ENCODE results near the gene MTM1.

The MTM1 gene

DNA sequence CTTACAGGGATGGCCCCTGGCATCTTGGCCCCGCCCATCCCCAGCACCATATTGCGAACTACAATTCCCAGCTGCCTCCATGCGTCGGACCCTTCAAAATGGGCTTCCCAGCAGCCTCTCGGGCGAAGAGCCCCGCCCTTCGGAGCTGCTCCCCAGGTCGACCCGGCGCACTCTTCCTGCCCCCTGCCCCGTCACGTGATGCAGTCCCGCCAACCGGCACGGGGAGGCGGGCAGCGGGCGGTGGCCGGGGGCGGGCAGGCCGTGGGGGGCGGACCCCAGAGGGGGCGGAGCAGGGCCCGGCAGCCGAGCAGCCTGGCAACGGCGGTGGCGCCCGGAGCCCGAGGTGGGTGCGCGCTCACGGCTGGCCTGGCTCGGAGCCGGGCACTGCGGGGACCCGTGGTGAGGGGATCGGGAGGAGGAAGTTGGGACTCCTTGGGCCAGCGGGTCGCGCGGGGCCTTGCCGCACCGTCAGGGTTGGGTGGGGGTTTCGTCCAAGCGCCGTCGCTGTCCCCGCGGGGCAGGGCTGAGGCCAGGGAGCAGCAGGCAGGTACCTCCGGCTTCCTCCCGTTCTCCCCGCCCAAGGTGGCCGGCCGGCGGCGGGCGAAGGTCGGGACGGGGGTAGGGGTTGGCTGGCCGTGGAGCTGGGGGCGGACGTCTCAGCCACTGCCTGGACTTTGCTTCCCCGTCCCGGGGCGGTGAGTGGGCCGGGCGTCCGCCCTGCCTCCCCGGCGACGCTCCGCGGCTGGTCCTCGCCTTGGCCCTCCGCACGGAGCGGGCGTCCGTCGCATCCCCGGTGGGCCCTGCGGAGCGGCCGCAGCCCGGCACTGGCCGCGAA is at the start of gene MTM1:
TSS of gene MTM1 (plus strand) at position 302 of the 835 bp plus-strand sequence. CDS start 23,994 bp downstream, outside the sequence.
- H3K9ac ChIP-seq (ENCODE audit: low read depth, low read length): peak within 1 kb of the TSS; percentile 47
- H3K27me3 ChIP-seq (ENCODE audit: control insufficient read depth, insufficient read depth, low read length): peaks cover 11% of the 10 kb centered on the region
- H3K4me3 ChIP-seq (ENCODE audit: low read depth, low read length): peak within 1 kb of the TSS; percentile 69
- H3K9me3 ChIP-seq (ENCODE audit: control insufficient read depth, insufficient read depth, low read length): no peaks in the 10 kb centered on the region
- no peaks in the 10 kb centered on the region for H3K36me3 ChIP-seq (ENCODE audit: control insufficient read depth, insufficient read depth, low read length)
- H3K4me1 ChIP-seq (ENCODE audit: control insufficient read depth, insufficient read depth, low read length): peaks cover 9% of the 10 kb centered on the region

DNA sequence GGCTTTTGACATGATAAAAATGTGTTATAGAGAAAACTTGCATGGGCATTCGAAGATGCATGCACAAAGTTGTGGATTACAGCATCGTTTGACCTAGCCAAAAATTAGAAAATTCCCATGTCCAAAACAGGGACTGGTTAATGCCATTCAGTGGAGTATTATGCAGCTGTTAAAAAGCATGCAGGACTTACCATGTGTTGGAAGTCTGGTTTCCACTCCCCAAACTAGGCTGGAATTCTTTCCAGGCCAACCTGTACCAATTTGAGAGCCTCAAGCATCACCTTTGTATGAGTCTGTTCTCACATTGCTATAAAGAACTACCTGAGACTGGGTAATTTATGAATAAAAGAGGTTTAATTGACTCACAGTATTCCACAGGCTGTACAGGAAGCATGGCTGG is 45.9 kb upstream of the MTM1 start:
- H3K27me3 ChIP-seq (ENCODE audit: control insufficient read depth, insufficient read depth, low read length): no peaks in the 10 kb centered on the region
- H3K4me3 ChIP-seq (ENCODE audit: low read depth, low read length): no peak overlapping the region
- no peaks in the 10 kb centered on the region for H3K4me1 ChIP-seq (ENCODE audit: control insufficient read depth, insufficient read depth, low read length)
- no peaks in the 10 kb centered on the region for H3K9me3 ChIP-seq (ENCODE audit: control insufficient read depth, insufficient read depth, low read length)
- no peak overlapping the region for H3K9ac ChIP-seq (ENCODE audit: low read depth, low read length)
- H3K36me3 ChIP-seq (ENCODE audit: control insufficient read depth, insufficient read depth, low read length): no peaks in the 10 kb centered on the region

DNA sequence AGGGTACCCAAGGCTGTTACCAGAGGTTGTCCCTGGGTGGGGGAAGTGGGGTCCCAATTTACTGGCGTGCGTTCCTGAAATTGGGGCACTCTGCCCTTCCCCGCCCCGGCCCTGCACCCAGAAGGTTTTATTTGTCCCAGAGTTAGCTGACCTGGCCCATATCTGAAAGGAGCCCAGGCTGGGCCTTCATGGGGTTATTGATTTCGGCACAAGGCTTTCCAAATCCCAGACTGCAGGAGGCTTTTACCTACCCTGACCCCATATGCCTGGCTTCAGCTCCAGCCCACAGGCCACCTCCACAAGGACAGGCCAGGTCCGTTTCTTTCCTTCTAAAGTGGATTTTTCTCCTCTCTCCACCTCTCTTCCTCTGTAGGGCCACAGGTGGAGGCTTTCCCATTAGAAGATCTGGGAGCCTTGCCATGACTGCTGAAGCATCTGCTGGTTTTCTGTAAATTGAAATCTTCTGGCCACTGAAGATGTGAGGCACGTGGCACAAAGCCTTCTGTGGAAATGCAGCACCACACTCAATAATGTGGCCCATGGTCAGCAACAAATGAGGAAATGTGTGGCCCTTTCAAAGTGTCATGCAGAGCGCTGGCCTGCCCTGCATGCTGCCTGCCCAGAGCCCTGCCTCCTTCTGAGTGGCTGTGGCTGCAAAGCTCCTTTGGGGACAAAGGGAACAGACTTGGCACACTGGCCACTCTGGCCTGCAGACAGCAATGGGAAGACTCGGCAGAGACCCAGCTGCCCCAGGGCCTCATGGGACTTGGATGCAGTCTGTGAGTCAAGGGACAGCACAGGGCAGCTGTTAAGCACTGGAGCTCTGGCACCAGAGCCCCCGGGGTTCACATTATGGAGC is 43.1 kb upstream of the MTM1 start:
- H3K4me1 ChIP-seq (ENCODE audit: control insufficient read depth, insufficient read depth, low read length): no peaks in the 10 kb centered on the region
- H3K36me3 ChIP-seq (ENCODE audit: control insufficient read depth, insufficient read depth, low read length): no peaks in the 10 kb centered on the region
- no peaks in the 10 kb centered on the region for H3K9me3 ChIP-seq (ENCODE audit: control insufficient read depth, insufficient read depth, low read length)

DNA sequence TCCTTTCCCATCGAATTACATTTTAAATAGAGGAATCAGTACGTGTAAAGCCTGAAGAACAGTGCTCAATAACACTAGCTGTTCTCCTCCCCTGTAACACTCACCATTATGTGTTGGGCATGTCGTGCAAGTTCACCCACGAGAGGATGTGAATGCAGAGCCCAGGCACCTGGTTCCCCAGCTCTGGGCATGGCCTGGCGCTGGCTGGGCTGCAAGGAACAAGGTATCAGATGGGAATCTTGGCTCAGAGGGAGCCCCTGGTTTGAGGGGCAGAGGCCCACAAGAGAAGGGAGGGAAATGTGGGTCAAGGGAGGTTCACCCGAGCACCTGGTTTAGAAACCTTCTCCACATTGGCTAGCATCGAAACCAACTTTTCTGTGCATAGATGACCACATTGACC is 41.7 kb upstream of the MTM1 start:
- Histone ChIP-seq H3K9me3 (ENCODE audit: control insufficient read depth, insufficient read depth, low read length) (peaks cover 4% of the 10 kb centered on the region), H3K36me3 (ENCODE audit: control insufficient read depth, insufficient read depth, low read length) (no peaks in the 10 kb centered on the region), H3K4me3 (ENCODE audit: low read depth, low read length) (no peak overlapping the region), H3K9ac (ENCODE audit: low read depth, low read length) (no peak overlapping the region), H3K4me1 (ENCODE audit: control insufficient read depth, insufficient read depth, low read length) (no peaks in the 10 kb centered on the region), H3K27me3 (ENCODE audit: control insufficient read depth, insufficient read depth, low read length) (no peaks in the 10 kb centered on the region)

More for the DNA sequence above, 43.1 kb upstream of the MTM1 start:
- Histone ChIP-seq H3K27me3 (ENCODE audit: control insufficient read depth, insufficient read depth, low read length) (no peaks in the 10 kb centered on the region), H3K4me3 (ENCODE audit: low read depth, low read length) (no peak overlapping the region), H3K9ac (ENCODE audit: low read depth, low read length) (no peak overlapping the region)

DNA sequence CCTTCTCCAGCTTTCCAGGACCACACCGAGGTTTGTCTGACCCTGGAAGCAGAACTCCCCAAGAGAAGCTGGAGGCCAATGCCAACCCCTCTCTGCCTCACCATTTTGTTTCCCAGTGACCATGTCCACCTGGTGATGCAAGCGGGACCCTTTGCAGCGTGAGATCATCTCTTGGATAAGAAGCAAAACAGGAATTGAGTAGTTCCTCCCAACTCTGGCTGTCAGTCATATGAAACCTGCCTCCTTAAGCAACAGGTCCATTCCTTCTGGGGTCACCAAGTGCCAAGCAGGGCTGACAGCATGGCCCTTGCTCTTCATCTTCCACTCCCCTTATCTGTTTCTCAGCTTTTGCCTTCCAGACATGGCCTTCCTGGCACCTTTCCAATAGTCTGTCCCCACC is 41.3 kb upstream of the MTM1 start:
- H3K9me3 ChIP-seq (ENCODE audit: control insufficient read depth, insufficient read depth, low read length): peaks cover 4% of the 10 kb centered on the region
- no peak overlapping the region for H3K9ac ChIP-seq (ENCODE audit: low read depth, low read length)
- H3K27me3 ChIP-seq (ENCODE audit: control insufficient read depth, insufficient read depth, low read length): no peaks in the 10 kb centered on the region
- H3K4me3 ChIP-seq (ENCODE audit: low read depth, low read length): no peak overlapping the region
- H3K36me3 ChIP-seq (ENCODE audit: control insufficient read depth, insufficient read depth, low read length): no peaks in the 10 kb centered on the region
- H3K4me1 ChIP-seq (ENCODE audit: control insufficient read depth, insufficient read depth, low read length): no peaks in the 10 kb centered on the region

DNA sequence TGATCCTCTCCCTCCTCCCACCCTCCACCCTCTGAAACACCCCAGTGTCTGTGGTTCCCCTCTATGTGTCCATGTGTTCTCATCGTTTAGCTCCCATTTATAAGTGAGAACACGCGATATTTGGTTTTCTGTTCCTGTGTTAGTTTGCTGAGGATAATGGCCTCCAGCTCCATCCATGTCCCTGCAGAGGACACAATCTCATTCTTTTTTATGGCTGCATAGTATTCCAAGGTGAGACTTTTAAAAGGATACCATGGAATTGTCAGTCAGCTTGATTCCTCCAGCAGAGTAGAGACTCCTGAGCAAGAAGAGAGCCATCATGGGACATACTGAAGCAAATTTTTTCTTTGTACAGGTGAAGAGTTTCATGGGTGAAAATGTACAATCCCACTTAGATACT is 38.8 kb upstream of the MTM1 start:
- Histone ChIP-seq H3K4me3 (ENCODE audit: low read depth, low read length) (no peak overlapping the region), H3K4me1 (ENCODE audit: control insufficient read depth, insufficient read depth, low read length) (no peaks in the 10 kb centered on the region), H3K9ac (ENCODE audit: low read depth, low read length) (no peak overlapping the region), H3K27me3 (ENCODE audit: control insufficient read depth, insufficient read depth, low read length) (no peaks in the 10 kb centered on the region), H3K36me3 (ENCODE audit: control insufficient read depth, insufficient read depth, low read length) (no peaks in the 10 kb centered on the region), H3K9me3 (ENCODE audit: control insufficient read depth, insufficient read depth, low read length) (peaks cover 8% of the 10 kb centered on the region)

DNA sequence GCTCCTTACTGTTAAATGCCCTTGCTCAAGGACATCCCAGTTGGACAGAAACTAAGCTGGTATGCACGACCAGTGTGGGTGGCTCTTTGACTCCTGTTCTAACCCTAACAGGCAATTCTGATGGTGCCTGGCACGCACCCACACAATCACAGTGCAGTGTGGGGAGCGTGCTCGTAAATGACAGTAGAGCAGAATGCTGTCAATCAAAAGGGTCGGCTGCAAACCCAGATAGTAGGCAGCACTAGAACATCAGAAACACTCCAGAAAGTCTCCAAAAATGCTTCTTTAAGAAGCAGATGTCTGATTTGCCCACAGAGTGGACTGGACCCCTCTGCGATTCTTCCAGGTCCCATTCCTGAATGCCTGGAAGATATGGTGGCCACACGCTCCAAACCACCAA is 37.6 kb upstream of the MTM1 start:
- no peak overlapping the region for H3K4me3 ChIP-seq (ENCODE audit: low read depth, low read length)
- peaks cover 8% of the 10 kb centered on the region for H3K9me3 ChIP-seq (ENCODE audit: control insufficient read depth, insufficient read depth, low read length)
- H3K27me3 ChIP-seq (ENCODE audit: control insufficient read depth, insufficient read depth, low read length): no peaks in the 10 kb centered on the region
- no peak overlapping the region for H3K9ac ChIP-seq (ENCODE audit: low read depth, low read length)
- H3K36me3 ChIP-seq (ENCODE audit: control insufficient read depth, insufficient read depth, low read length): no peaks in the 10 kb centered on the region
- no peaks in the 10 kb centered on the region for H3K4me1 ChIP-seq (ENCODE audit: control insufficient read depth, insufficient read depth, low read length)

DNA sequence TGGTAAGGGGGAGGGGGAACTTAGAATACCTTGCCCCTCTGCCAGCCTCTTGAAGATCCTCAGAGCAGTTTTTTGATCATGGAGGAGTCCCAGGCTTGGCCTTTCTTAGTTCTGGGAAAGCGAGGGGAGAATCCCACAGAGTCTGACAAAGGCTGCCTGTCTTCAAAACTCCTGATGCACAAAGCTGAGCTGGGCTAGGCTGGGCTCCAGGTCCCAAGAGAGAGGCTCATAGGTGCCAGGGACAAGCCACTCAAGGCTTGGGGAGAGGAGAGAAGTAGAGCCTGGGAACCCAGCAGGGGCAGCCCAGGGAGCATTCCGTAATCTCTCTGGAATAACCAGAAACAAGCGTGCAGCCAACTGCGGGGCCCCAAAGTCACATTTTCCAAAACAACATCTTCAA is 37.0 kb upstream of the MTM1 start:
- Histone ChIP-seq H3K9me3 (ENCODE audit: control insufficient read depth, insufficient read depth, low read length) (peaks cover 8% of the 10 kb centered on the region), H3K36me3 (ENCODE audit: control insufficient read depth, insufficient read depth, low read length) (no peaks in the 10 kb centered on the region), H3K9ac (ENCODE audit: low read depth, low read length) (no peak overlapping the region), H3K4me1 (ENCODE audit: control insufficient read depth, insufficient read depth, low read length) (no peaks in the 10 kb centered on the region), H3K27me3 (ENCODE audit: control insufficient read depth, insufficient read depth, low read length) (no peaks in the 10 kb centered on the region), H3K4me3 (ENCODE audit: low read depth, low read length) (no peak overlapping the region)

DNA sequence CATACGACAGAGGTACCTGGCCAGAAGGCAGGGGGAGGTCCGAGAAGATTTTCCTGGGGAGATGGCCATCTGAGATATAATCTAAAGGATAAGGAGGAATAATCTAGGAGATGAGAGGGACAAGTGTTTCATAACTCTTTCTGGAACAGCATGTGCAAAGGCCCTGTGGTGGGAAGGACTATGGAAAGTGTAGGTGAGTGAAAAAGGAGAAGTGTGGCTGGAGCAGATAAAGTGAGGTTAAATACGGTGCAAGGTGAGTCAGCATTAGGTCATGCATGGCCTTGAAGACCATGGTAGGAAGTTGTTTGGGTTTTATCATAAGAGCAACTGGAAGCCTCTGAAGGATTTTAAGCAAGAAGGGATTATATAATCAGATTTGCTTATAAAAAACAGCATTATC is 34.6 kb upstream of the MTM1 start:
- peaks cover 13% of the 10 kb centered on the region for H3K9me3 ChIP-seq (ENCODE audit: control insufficient read depth, insufficient read depth, low read length)
- H3K36me3 ChIP-seq (ENCODE audit: control insufficient read depth, insufficient read depth, low read length): no peaks in the 10 kb centered on the region
- H3K4me3 ChIP-seq (ENCODE audit: low read depth, low read length): no peak overlapping the region
- H3K27me3 ChIP-seq (ENCODE audit: control insufficient read depth, insufficient read depth, low read length): no peaks in the 10 kb centered on the region
- H3K9ac ChIP-seq (ENCODE audit: low read depth, low read length): no peak overlapping the region
- H3K4me1 ChIP-seq (ENCODE audit: control insufficient read depth, insufficient read depth, low read length): no peaks in the 10 kb centered on the region

DNA sequence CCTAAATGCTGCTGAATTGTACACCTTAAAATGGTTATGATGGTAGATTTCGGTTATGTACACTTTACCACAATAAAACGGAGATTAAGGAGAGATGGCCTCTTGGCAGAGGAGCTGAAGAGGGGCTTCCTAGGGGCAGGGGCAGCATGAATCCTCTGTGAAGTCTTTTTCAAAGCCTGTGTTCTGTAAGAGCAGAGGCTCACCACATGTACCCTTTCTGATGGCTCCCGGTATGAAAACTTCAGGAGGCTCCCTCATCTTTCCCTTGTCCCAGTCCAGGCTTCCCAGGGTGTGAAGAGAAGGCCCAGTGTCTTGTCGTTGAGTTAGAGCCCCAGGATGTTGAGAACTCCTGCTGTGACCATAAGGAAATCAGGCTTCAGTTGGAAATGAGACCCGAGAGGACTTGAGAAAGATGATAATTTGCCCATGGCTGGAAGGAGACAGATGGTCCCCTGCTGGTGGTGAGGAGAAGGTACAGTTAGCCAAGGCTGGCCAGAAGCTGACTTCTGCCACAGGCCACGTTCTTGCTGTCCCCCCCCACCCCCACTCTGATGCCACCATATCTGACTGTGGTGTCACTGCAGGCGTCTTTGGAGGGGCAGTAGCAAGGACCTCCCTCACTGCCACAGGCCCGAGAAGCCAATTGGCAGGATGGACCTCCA is 31.8 kb upstream of the MTM1 start:
- no peaks in the 10 kb centered on the region for H3K36me3 ChIP-seq (ENCODE audit: control insufficient read depth, insufficient read depth, low read length)
- H3K27me3 ChIP-seq (ENCODE audit: control insufficient read depth, insufficient read depth, low read length): no peaks in the 10 kb centered on the region
- no peak overlapping the region for H3K4me3 ChIP-seq (ENCODE audit: low read depth, low read length)
- H3K9ac ChIP-seq (ENCODE audit: low read depth, low read length): no peak overlapping the region
- no peaks in the 10 kb centered on the region for H3K4me1 ChIP-seq (ENCODE audit: control insufficient read depth, insufficient read depth, low read length)
- peaks cover 9% of the 10 kb centered on the region for H3K9me3 ChIP-seq (ENCODE audit: control insufficient read depth, insufficient read depth, low read length)

DNA sequence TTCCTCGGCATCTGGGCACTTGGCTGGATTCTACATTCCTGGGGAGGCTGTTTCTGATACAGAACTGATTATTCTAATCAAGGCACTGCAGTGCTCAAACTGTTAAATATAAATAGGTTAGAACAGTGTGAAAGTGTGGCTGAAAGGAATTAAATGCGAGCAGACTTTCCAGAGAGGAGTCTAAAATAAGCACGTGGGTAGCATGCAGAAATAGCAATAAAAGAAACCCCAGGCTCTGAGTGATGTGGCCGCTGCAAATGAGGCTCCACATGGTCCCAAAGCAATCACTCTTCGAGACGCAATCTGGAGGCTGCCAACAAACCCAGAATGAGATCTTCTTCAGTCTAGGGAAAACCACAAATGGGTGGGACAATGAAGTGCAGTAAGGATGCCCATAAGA is 30.6 kb upstream of the MTM1 start:
- no peaks in the 10 kb centered on the region for H3K4me1 ChIP-seq (ENCODE audit: control insufficient read depth, insufficient read depth, low read length)
- H3K9me3 ChIP-seq (ENCODE audit: control insufficient read depth, insufficient read depth, low read length): peaks cover 9% of the 10 kb centered on the region
- H3K9ac ChIP-seq (ENCODE audit: low read depth, low read length): no peak overlapping the region
- H3K36me3 ChIP-seq (ENCODE audit: control insufficient read depth, insufficient read depth, low read length): no peaks in the 10 kb centered on the region
- no peak overlapping the region for H3K4me3 ChIP-seq (ENCODE audit: low read depth, low read length)
- no peaks in the 10 kb centered on the region for H3K27me3 ChIP-seq (ENCODE audit: control insufficient read depth, insufficient read depth, low read length)
